WTC11 (cell line): ENCODE results near the gene HNRNPUL2. TPM values are rescaled to one million over a fixed set of nuclear protein-coding genes. Genes with fewer than 3 reads are reported as not detected.
"Not testable (repeated sequence)": the region's sequence is repeated elsewhere in the genome, so short reads cannot be mapped to it uniquely, and the experiment has no call there.

Experiments
- ATAC-seq: fragments of 200-7000 bp; cut with Tn5 transposase; 2 replicates; pipeline ENCODE4 v1.10.0; 2021; ENCODE audit warnings: mild to moderate bottlenecking, moderate library complexity
- CTCF ChIA-PET: fragments of 300-600 bp; sonication (Branson Sonifier 250); formaldehyde crosslinking; loops from one replicate; lab custom pipeline; 2021; ENCODE audit warnings: antibody characterized with exemption; lab: Charles Lee
- POLR2A ChIA-PET: fragments of 350-600 bp; sonication (Branson Sonifier 250); formaldehyde crosslinking; loops from one replicate; lab custom pipeline; 2021; ENCODE audit warnings: antibody characterized with exemption; lab: Charles Lee
- DNase-seq: peaks from one replicate; pipeline ENCODE4 v3.0.0; 2021; ENCODE audit warnings: low spot score
- H3K27ac Mint-ChIP-seq: 2 replicates; pipeline ENCODE4 v1.8.0; 2021; ENCODE audit warnings: mixed read lengths
- H3K27me3 Mint-ChIP-seq: 2 replicates; pipeline ENCODE4 v1.8.0; 2021; ENCODE audit warnings: low read depth, mild to moderate bottlenecking, moderate library complexity, mixed read lengths
- H3K36me3 Mint-ChIP-seq: 2 replicates; pipeline ENCODE4 v1.8.0; 2021; ENCODE audit warnings: mixed read lengths
- H3K4me1 Mint-ChIP-seq: 2 replicates; pipeline ENCODE4 v1.8.0; 2022; ENCODE audit warnings: mixed read lengths
- H3K4me3 Mint-ChIP-seq: 2 replicates; pipeline ENCODE4 v1.8.0; 2021; ENCODE audit warnings: mild to moderate bottlenecking, moderate library complexity, mixed read lengths
- H3K9me3 Mint-ChIP-seq: 2 replicates; pipeline ENCODE4 v1.8.0; 2021; ENCODE audit warnings: mixed read lengths
- ETV6 ChIP-seq: sonication (generic); formaldehyde crosslinking; IDR thresholded peaks from 2 replicates; pipeline ENCODE4 v1.8.1; 2022; ENCODE audit warnings: mild to moderate bottlenecking, missing genetic modification reagents
- GABPB1 ChIP-seq: sonication (generic); formaldehyde crosslinking; IDR thresholded peaks from 2 replicates; pipeline ENCODE4 v1.8.1; 2023; ENCODE audit warnings: mild to moderate bottlenecking, missing genetic modification reagents
- GTF2I ChIP-seq: fragments of 250-450 bp; sonication (Bioruptor Pico); conservative IDR thresholded peaks from 2 replicates; pipeline ENCODE4 v1.4.0; 2021; ENCODE audit warnings: mild to moderate bottlenecking
- HMGA2 ChIP-seq: fragments of 250-450 bp; sonication (Bioruptor Pico); IDR thresholded peaks from 2 replicates; pipeline ENCODE4 v1.4.0; 2021; ENCODE audit warnings: mild to moderate bottlenecking, moderate library complexity
- MXD4 ChIP-seq: fragments of 250-450 bp; sonication (Bioruptor Pico); IDR thresholded peaks from 2 replicates; pipeline ENCODE4 v1.8.0; 2021; ENCODE audit warnings: mild to moderate bottlenecking, moderate library complexity, borderline replicate concordance
- NFE2L1 ChIP-seq: sonication (generic); formaldehyde crosslinking; IDR thresholded peaks from 2 replicates; pipeline ENCODE4 v1.8.1; 2023; ENCODE audit warnings: missing genetic modification reagents
- PRRX2 ChIP-seq: fragments of 250-450 bp; sonication (Bioruptor Pico); IDR thresholded peaks from 2 replicates; pipeline ENCODE4 v1.8.0; 2021; ENCODE audit warnings: mild to moderate bottlenecking
- RELA ChIP-seq: sonication (generic); formaldehyde crosslinking; IDR thresholded peaks from 2 replicates; pipeline ENCODE4 v1.8.1; 2022; ENCODE audit warnings: missing genetic modification reagents, mild to moderate bottlenecking, borderline replicate concordance
- SP1 ChIP-seq: sonication (generic); formaldehyde crosslinking; conservative IDR thresholded peaks from 2 replicates; pipeline ENCODE4 v1.8.1; 2022; ENCODE audit warnings: missing genetic modification reagents
- TEAD1 ChIP-seq: sonication (generic); formaldehyde crosslinking; IDR thresholded peaks from 2 replicates; pipeline ENCODE4 v1.8.0; 2022; ENCODE audit warnings: mild to moderate bottlenecking, missing genetic modification reagents
- TP53 ChIP-seq: sonication (generic); formaldehyde crosslinking; IDR thresholded peaks from 2 replicates; pipeline ENCODE4 v1.8.1; 2023; ENCODE audit warnings: mild to moderate bottlenecking, missing genetic modification reagents
- ZBTB21 ChIP-seq: sonication (generic); formaldehyde crosslinking; IDR thresholded peaks from 2 replicates; pipeline ENCODE4 v1.8.1; 2023; ENCODE audit warnings: mild to moderate bottlenecking, missing genetic modification reagents, borderline replicate concordance
- ZNF416 ChIP-seq: fragments of 250-450 bp; sonication (Bioruptor Pico); IDR thresholded peaks from 2 replicates; pipeline ENCODE4 v1.9.0; 2021; ENCODE audit warnings: mild to moderate bottlenecking, inconsistent platforms
- total RNA-seq: library from RNA; stranded (reverse); gene quantifications from 3 replicates; pipeline ENCODE4 v1.2.3, GENCODE V29; 2021
- TF ChIP-seq, protein P1 (sequence below): sonication (generic); formaldehyde crosslinking; IDR thresholded peaks from 2 replicates; pipeline ENCODE4 v1.8.1; 2023; ENCODE audit warnings: mild to moderate bottlenecking, moderate library complexity, missing genetic modification reagents
- TF ChIP-seq, protein P2 (sequence below): sonication (generic); formaldehyde crosslinking; IDR thresholded peaks from 2 replicates; pipeline ENCODE4 v1.8.1; 2022; ENCODE audit warnings: missing genetic modification reagents, borderline replicate concordance
- TF ChIP-seq, protein P3 (sequence below): sonication (generic); formaldehyde crosslinking; IDR thresholded peaks from 2 replicates; pipeline ENCODE4 v1.8.0; 2022; ENCODE audit warnings: missing genetic modification reagents
- TF ChIP-seq, protein P4 (sequence below): fragments of 250-450 bp; sonication (Bioruptor Pico); IDR thresholded peaks from 2 replicates; pipeline ENCODE4 v1.9.0; 2021; ENCODE audit warnings: mild to moderate bottlenecking

HNRNPUL2 gene
- total RNA-seq, 1 experiment from 2014 or later = 42.1 TPM

DNA sequence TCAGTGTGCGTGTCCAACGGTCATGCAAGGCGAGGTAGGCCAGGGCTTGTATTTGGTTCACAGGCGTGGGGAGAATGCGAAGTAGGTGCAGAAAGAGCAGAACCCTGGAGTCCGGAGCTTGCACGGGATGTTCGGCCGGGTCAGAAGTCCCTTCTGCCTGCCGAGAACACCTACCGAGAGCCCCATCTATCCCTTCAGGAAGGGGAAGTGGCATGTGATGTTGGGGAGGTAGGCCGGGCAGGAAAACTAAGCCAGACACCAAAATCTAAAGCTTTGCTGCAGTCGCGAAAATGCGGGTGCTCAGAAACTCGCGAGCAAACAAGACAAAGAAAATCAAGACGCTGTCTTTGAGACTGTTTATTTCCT is 43.5 kb upstream of the HNRNPUL2 start:
- POLR2A ChIA-PET = interaction anchor here (0.6 to 5.3 kb wide), 8 partner anchors 13 to 1385 kb away, joined by 4 to 25 read pairs (median 5); partner anchors contain the start of genes BSCL2, C11orf98, CSKMT and STX5
- no peak for DNase-seq

DNA sequence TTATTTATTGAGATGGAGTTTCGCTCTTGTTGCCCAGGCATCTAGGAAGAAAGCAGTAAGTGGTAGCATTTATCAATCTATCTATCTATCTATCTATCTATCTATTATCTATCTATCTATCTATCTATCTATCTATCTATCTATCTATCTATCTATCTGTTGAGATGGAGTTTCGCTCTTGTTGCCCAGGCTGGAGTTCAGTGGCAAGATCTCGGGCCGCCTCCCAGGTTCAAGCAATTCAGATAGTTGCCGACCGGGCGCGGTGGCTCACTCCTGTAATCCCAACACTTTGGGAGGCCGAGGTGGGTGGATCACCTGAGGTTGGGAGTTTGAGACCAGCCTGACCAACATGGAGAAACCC is 33.6 kb upstream of the HNRNPUL2 start:
- not testable (repeated sequence) for H3K27me3 Mint-ChIP-seq, H3K9me3 Mint-ChIP-seq, ATAC-seq
- H3K4me3 Mint-ChIP-seq = peak overlapping the region; percentile 89
- H3K27ac Mint-ChIP-seq = peak overlapping the region; percentile 95
- peaks cover 21% of the 10 kb centered on the region for H3K36me3 Mint-ChIP-seq
- ChIA-PET POLR2A (interaction anchor here (0.6 to 1.4 kb wide), 5 partner anchors 55 to 1483 kb away, joined by 3 to 6 read pairs (median 5); partner anchors contain the start of genes C11orf98 and CSKMT), CTCF (interaction anchor here (0.6 to 5.4 kb wide), 6 partner anchors 10 to 169 kb away, joined by 3 to 66 read pairs (median 4); partner anchors contain the start of genes HNRNPUL2, TAF6L, TMEM179B and TTC9C)
- peak; percentile 32 for DNase-seq
- peaks cover 32% of the 10 kb centered on the region for H3K4me1 Mint-ChIP-seq

More for the DNA sequence above, 43.5 kb upstream of the HNRNPUL2 start:
- H3K9me3 Mint-ChIP-seq = no peaks in the 10 kb centered on the region
- no peaks in the 10 kb centered on the region; the same call in 1 of the 2 replicates for H3K27me3 Mint-ChIP-seq
- TF ChIP-seq, protein P1, sequence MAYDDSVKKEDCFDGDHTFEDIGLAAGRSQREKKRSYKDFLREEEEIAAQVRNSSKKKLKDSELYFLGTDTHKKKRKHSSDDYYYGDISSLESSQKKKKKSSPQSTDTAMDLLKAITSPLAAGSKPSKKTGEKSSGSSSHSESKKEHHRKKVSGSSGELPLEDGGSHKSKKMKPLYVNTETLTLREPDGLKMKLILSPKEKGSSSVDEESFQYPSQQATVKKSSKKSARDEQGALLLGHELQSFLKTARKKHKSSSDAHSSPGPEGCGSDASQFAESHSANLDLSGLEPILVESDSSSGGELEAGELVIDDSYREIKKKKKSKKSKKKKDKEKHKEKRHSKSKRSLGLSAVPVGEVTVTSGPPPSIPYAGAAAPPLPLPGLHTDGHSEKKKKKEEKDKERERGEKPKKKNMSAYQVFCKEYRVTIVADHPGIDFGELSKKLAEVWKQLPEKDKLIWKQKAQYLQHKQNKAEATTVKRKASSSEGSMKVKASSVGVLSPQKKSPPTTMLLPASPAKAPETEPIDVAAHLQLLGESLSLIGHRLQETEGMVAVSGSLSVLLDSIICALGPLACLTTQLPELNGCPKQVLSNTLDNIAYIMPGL (CRISPR knock-in tag) = no peak
- TF ChIP-seq, protein P2, sequence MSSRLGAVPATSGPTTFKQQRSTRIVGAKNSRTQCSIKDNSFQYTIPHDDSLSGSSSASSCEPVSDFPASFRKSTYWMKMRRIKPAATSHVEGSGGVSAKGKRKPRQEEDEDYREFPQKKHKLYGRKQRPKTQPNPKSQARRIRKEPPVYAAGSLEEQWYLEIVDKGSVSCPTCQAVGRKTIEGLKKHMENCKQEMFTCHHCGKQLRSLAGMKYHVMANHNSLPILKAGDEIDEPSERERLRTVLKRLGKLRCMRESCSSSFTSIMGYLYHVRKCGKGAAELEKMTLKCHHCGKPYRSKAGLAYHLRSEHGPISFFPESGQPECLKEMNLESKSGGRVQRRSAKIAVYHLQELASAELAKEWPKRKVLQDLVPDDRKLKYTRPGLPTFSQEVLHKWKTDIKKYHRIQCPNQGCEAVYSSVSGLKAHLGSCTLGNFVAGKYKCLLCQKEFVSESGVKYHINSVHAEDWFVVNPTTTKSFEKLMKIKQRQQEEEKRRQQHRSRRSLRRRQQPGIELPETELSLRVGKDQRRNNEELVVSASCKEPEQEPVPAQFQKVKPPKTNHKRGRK (CRISPR knock-in tag) = 0 out of 2 replicates have a peak, but pooled peaks have one; percentile 14
- TF ChIP-seq, protein P3, sequence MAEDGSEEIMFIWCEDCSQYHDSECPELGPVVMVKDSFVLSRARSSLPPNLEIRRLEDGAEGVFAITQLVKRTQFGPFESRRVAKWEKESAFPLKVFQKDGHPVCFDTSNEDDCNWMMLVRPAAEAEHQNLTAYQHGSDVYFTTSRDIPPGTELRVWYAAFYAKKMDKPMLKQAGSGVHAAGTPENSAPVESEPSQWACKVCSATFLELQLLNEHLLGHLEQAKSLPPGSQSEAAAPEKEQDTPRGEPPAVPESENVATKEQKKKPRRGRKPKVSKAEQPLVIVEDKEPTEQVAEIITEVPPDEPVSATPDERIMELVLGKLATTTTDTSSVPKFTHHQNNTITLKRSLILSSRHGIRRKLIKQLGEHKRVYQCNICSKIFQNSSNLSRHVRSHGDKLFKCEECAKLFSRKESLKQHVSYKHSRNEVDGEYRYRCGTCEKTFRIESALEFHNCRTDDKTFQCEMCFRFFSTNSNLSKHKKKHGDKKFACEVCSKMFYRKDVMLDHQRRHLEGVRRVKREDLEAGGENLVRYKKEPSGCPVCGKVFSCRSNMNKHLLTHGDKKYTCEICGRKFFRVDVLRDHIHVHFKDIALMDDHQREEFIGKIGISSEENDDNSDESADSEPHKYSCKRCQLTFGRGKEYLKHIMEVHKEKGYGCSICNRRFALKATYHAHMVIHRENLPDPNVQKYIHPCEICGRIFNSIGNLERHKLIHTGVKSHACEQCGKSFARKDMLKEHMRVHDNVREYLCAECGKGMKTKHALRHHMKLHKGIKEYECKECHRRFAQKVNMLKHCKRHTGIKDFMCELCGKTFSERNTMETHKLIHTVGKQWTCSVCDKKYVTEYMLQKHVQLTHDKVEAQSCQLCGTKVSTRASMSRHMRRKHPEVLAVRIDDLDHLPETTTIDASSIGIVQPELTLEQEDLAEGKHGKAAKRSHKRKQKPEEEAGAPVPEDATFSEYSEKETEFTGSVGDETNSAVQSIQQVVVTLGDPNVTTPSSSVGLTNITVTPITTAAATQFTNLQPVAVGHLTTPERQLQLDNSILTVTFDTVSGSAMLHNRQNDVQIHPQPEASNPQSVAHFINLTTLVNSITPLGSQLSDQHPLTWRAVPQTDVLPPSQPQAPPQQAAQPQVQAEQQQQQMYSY (CRISPR knock-in tag) = peak; percentile 80
- TF ChIP-seq TEAD1 (CRISPR knock-in tag) = 0 out of 2 replicates have a peak, but pooled peaks have one; percentile 11
- peak overlapping the region; percentile 98 for H3K27ac Mint-ChIP-seq
- CTCF ChIA-PET = interaction anchor here (0.6 to 11.6 kb wide), 17 partner anchors 11 to 346 kb away, joined by 3 to 121 read pairs (median 7); partner anchors contain the start of genes BSCL2, C11orf98, CSKMT and GNG3
- H3K4me3 Mint-ChIP-seq = peak overlapping the region; percentile 88
- H3K36me3 Mint-ChIP-seq = peaks cover 21% of the 10 kb centered on the region
- H3K4me1 Mint-ChIP-seq = peaks cover 14% of the 10 kb centered on the region
- peak; percentile 14 for ATAC-seq

DNA sequence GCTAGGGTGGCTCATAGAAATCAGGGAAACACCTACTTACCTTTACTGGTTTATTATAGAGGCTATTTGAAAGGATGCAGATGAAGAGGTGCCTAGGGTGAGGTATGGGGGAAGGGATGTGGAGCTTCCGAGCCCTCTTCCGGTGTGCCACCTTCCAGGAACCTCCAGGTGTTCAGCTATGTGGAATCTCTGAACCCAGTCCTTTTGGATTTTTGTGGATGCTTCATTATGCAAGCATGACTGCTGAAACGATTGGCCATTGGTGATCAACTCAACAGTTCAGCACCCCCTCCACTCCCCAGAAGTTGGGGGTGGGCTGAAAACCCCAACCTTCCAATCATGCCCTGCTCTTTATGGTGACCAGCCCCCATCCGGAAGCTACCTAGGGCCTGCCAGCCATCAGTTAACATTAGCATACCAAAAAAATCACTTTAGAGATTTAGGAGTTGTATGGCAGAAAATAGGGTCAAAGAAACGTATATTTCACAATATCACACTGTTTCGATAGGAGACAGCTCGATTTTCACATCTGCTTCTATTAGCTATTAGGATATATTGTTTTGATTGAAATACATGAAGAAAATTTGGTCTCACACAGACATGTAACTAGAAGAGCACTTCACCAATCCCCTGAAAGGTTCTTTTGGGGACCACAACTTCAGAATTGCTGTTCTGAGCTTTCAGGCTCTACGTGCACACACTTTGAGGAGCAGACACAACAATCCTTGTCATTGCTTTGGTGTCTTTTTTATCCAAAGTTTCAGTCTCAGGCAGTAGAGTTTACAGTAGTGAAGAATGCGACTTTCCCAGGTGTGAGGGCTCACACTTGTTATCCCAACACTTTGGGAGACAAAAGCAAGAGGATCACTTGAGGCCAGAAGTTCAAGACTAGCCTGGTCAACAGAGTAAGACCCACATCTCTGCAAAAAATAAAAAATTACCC is 30.9 kb upstream of the HNRNPUL2 start:
- ATAC-seq (peak; percentile 50), DNase-seq (peak; percentile 78)
- ChIA-PET CTCF (interaction anchor here (0.6 to 5.4 kb wide), 9 partner anchors 12 to 1161 kb away, joined by 3 to 66 read pairs (median 4); partner anchors contain the start of genes C11orf98, CSKMT, HNRNPUL2 and STX5), POLR2A (interaction anchor here (0.5 to 3.4 kb wide), 13 partner anchors 10 to 98 kb away, joined by 3 to 14 read pairs (median 5); partner anchors contain the start of genes C11orf98, CSKMT, HNRNPUL2 and TAF6L)
- Mint-ChIP-seq H3K4me1 (peaks cover 44% of the 10 kb centered on the region), H3K27ac (peak overlapping the region; percentile 98), H3K36me3 (peaks cover 13% of the 10 kb centered on the region), H3K27me3 (no peaks in the 10 kb centered on the region; the same call in 1 of the 2 replicates), H3K9me3 (no peaks in the 10 kb centered on the region), H3K4me3 (peak overlapping the region; percentile 91)
- TF ChIP-seq RELA (CRISPR knock-in tag) (no peak), TEAD1 (CRISPR knock-in tag) (peak; percentile 35; the same call in 1 of the 2 replicates), SP1 (CRISPR knock-in tag) (peak; percentile 69), PRRX2 (no peak), TP53 (CRISPR knock-in tag) (no peak), ZNF416 (no peak), ZBTB21 (CRISPR knock-in tag) (no peak), ETV6 (CRISPR knock-in tag) (peak; percentile 90), HMGA2 (CRISPR knock-in tag) (no peak), NFE2L1 (CRISPR knock-in tag) (0 out of 2 replicates have a peak, but pooled peaks have one; percentile 31), GTF2I (no peak), MXD4 (CRISPR knock-in tag) (no peak), GABPB1 (CRISPR knock-in tag) (no peak)
- TF ChIP-seq, protein P4, sequence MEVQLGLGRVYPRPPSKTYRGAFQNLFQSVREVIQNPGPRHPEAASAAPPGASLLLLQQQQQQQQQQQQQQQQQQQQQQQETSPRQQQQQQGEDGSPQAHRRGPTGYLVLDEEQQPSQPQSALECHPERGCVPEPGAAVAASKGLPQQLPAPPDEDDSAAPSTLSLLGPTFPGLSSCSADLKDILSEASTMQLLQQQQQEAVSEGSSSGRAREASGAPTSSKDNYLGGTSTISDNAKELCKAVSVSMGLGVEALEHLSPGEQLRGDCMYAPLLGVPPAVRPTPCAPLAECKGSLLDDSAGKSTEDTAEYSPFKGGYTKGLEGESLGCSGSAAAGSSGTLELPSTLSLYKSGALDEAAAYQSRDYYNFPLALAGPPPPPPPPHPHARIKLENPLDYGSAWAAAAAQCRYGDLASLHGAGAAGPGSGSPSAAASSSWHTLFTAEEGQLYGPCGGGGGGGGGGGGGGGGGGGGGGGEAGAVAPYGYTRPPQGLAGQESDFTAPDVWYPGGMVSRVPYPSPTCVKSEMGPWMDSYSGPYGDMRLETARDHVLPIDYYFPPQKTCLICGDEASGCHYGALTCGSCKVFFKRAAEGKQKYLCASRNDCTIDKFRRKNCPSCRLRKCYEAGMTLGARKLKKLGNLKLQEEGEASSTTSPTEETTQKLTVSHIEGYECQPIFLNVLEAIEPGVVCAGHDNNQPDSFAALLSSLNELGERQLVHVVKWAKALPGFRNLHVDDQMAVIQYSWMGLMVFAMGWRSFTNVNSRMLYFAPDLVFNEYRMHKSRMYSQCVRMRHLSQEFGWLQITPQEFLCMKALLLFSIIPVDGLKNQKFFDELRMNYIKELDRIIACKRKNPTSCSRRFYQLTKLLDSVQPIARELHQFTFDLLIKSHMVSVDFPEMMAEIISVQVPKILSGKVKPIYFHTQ = no peak
